Measurements from ENCODE around the gene DYNC1I1.

Gene DYNC1I1

DNA sequence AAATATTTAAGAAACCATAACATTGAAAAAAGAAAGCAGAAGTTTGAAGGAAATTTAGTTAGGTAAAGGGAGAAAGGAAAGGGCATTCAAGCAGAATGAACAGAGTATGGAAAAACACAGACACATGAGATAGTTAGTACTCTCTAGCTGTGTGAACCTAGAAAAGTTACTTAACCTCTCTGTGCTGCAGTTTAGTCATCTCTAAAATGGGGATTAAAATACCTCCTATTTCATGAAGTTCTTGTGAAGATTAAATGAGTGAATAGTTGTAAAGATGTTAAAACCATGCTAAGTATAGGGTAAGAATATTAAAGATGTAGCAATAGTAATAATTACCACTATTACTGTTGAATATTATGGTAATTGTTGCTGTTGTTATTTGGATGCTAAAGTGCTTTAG lies 279.9 kb downstream of the DYNC1I1 start:
- Mint-ChIP-seq H3K4me1 (ENCODE audit: low read depth) (no peaks in the 10 kb centered on the region), H3K9me3 (no peaks in the 10 kb centered on the region), H3K4me3 (no peak overlapping the region), H3K36me3 (ENCODE audit: low read depth) (no peaks in the 10 kb centered on the region), H3K27ac (no peak overlapping the region), H3K27me3 (peaks cover 13% of the 10 kb centered on the region)

DNA sequence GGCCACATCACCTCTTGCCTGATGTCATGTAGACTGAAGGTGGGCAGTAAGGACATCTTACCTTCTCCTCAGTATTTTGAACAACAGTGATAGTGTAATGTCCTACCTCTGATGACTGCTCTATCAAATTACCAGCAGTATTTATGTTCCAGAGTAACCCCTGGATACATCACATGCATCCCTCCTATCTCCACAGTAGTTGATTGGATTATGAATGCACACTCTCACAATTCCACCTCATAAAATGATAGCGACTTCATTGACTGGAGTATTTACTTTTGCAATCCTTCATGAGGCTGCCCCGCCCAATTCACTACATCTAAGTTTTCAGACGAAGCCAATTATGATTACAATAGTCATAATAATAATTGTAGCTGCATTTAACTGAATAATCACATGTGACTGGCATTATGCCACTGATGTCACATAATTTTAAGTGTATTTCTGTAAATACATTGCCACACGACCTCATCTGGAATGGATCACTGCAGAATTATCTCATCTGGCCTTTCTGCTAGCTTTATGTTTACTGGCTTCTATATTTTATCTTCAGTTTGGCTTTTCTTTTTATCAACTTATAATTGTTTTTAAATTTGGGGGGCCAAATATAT lies 280.6 kb downstream of the DYNC1I1 start:
- Mint-ChIP-seq H3K9me3 (no peaks in the 10 kb centered on the region), H3K27ac (no peak overlapping the region), H3K4me1 (ENCODE audit: low read depth) (no peaks in the 10 kb centered on the region), H3K4me3 (no peak overlapping the region), H3K27me3 (peaks cover 15% of the 10 kb centered on the region), H3K36me3 (ENCODE audit: low read depth) (no peaks in the 10 kb centered on the region)

DNA sequence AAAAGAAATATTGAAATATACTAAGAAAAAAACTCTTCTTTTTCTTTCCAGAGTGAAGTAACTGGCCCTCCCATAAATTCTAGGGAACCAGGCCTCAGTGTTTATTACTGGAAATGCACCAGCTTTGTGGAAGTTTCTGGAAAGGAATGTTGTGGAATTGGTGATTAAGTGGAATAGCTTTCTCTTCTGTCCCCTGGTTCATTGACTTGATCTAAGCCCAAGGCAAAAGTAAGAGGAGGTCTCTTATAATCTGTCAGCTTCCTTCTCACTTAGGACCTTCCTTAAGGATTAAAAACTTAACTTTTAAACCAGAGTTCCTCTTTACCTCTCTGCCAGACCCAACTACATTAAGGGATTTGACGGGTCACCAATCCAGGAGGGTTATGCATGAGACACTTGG lies 283.4 kb downstream of the DYNC1I1 start:
- H3K27ac Mint-ChIP-seq: no peak overlapping the region
- no peaks in the 10 kb centered on the region for H3K36me3 Mint-ChIP-seq (ENCODE audit: low read depth)
- H3K27me3 Mint-ChIP-seq: peaks cover 25% of the 10 kb centered on the region
- H3K4me3 Mint-ChIP-seq: no peak overlapping the region
- H3K9me3 Mint-ChIP-seq: no peaks in the 10 kb centered on the region
- no peaks in the 10 kb centered on the region for H3K4me1 Mint-ChIP-seq (ENCODE audit: low read depth)

DNA sequence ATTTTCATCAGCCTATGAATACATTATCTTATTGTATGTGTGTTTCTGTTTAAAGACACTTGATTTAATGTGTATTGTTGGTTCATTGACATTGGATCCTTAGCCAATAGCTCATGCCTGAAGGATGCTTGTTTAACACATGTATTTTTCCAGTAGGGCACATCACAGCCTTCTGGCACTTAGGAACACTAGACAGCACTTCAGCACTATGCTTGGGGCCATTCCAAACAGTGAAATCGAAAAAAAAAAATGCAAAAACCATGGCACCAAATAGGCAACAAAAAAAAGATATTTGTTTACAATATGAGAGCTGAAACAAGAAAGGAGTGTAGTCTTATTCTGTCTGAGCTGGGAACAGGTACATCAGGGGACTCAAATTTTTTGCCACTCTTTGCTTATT lies 286.7 kb downstream of the DYNC1I1 start:
- Mint-ChIP-seq H3K36me3 (ENCODE audit: low read depth) (no peaks in the 10 kb centered on the region), H3K27me3 (peaks cover 33% of the 10 kb centered on the region), H3K4me3 (no peak overlapping the region)

GRCh38 chr7:96061009-96061408 lies 288.7 kb downstream of the DYNC1I1 start:
- Mint-ChIP-seq H3K4me1 (ENCODE audit: low read depth) (no peaks in the 10 kb centered on the region), H3K4me3 (no peak overlapping the region), H3K27me3 (peaks cover 39% of the 10 kb centered on the region), H3K27ac (no peak overlapping the region), H3K36me3 (ENCODE audit: low read depth) (no peaks in the 10 kb centered on the region), H3K9me3 (no peaks in the 10 kb centered on the region)

More for the DNA sequence above, 286.7 kb downstream of the DYNC1I1 start:
- Mint-ChIP-seq H3K9me3 (no peaks in the 10 kb centered on the region), H3K4me1 (ENCODE audit: low read depth) (no peaks in the 10 kb centered on the region), H3K27ac (no peak overlapping the region)

DNA sequence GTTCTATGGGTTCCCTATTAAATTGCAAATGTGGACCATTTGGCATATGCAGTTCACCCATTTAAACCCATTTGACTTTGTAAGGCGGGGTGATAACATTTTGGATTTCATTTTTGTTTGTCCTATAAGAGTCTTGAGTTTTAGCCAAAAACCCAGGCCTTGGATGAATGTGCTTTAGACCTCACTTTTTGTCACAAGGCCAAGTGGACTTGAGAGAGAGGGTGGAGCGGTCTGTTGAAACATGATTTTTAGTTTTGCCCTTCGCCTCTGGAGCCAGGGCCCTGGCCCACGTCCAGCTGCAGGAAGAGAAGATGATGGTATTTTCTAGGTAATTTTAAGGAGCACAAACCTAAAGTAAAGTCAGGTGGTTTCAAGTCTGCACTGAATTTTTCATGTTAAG lies 289.5 kb downstream of the DYNC1I1 start:
- Mint-ChIP-seq H3K27me3 (peaks cover 40% of the 10 kb centered on the region), H3K36me3 (ENCODE audit: low read depth) (no peaks in the 10 kb centered on the region), H3K4me1 (ENCODE audit: low read depth) (no peaks in the 10 kb centered on the region), H3K9me3 (no peaks in the 10 kb centered on the region), H3K27ac (no peak overlapping the region), H3K4me3 (no peak overlapping the region)

DNA sequence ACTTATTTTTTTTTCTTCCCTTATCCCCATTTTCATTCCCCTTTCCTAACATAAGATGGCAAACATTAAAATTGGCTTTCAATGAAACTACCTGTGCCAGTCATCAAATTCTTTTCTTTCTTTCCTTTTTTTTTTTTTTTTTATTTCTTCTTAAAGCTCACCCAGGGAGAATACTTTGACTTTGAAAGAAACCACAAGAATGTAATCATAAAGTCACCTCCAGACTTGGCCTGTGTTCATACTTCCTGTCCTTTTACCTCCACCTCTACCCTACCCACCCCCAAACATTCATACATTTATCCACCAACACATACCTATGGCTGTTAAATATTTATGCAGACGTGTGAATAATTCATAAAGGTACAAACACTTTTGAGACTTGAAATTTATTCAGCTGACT lies 295.0 kb downstream of the DYNC1I1 start:
- Mint-ChIP-seq H3K9me3 (no peaks in the 10 kb centered on the region), H3K4me3 (no peak overlapping the region), H3K27ac (no peak overlapping the region), H3K27me3 (peaks cover 46% of the 10 kb centered on the region), H3K4me1 (ENCODE audit: low read depth) (no peaks in the 10 kb centered on the region), H3K36me3 (ENCODE audit: low read depth) (no peaks in the 10 kb centered on the region)

GRCh38 chr7:96069401-96069800 lies 297.0 kb downstream of the DYNC1I1 start:
- Mint-ChIP-seq H3K27ac (no peak overlapping the region), H3K9me3 (no peaks in the 10 kb centered on the region), H3K4me1 (ENCODE audit: low read depth) (no peaks in the 10 kb centered on the region), H3K36me3 (ENCODE audit: low read depth) (no peaks in the 10 kb centered on the region), H3K4me3 (no peak overlapping the region), H3K27me3 (peaks cover 44% of the 10 kb centered on the region)

- Mint-ChIP-seq H3K4me1 (ENCODE audit: low read depth) (peaks cover 6% of the 10 kb centered on the region), H3K27me3 (peaks cover 63% of the 10 kb centered on the region), H3K36me3 (ENCODE audit: low read depth) (no peaks in the 10 kb centered on the region), H3K4me3 (no peak overlapping the region), H3K27ac (no peak overlapping the region), H3K9me3 (no peaks in the 10 kb centered on the region)
These were observed 302.5 kb downstream of the DYNC1I1 start for GRCh38 chr7:96074871-96075270.

DNA sequence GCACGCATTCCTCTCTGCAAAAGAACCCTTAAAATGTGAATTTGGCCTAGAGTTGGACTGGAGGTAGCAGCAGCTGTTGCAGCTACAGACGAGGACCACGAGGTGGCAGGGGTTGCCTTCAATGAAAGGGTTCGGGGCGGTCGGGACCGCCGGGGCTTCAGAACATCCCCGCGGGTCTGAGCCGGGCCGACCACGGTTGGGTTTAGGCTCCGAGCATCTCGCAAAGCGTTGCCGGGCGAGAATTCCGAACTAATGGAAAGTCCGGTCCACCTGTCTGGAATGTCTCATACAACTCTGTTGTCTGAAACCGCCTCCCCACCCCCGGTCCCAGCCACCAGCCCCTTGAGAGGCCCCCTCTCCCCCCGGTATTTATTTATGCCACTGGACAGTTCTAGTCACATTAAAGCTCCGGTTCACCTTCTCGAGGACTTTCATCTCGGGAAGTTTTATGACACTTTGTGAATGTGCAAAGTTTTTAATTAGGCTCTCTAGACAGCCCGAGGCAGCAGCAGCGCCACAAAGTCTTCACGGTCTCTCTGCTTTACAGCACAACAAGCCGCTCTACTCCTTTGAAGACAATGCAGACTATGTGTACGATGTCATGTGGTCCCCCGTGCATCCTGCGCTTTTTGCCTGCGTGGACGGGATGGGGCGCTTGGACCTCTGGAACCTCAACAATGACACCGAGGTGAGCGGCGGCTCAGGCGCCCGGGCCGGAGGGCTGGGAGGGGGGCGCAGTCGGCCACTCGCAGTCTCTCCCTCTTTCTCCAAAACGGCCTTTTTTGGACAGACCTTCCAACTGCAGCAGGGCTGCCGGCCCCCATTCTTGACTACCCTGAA lies 303.4 kb downstream of the DYNC1I1 start:
- Mint-ChIP-seq H3K27ac (no peak overlapping the region), H3K9me3 (no peaks in the 10 kb centered on the region), H3K36me3 (ENCODE audit: low read depth) (no peaks in the 10 kb centered on the region), H3K4me3 (peak overlapping the region; percentile 81), H3K27me3 (peaks cover 67% of the 10 kb centered on the region), H3K4me1 (ENCODE audit: low read depth) (peaks cover 6% of the 10 kb centered on the region)

- Mint-ChIP-seq H3K4me1 (ENCODE audit: low read depth) (peaks cover 6% of the 10 kb centered on the region), H3K36me3 (ENCODE audit: low read depth) (no peaks in the 10 kb centered on the region), H3K27me3 (peaks cover 62% of the 10 kb centered on the region), H3K9me3 (no peaks in the 10 kb centered on the region), H3K4me3 (peak overlapping the region; percentile 81), H3K27ac (no peak overlapping the region)
These were observed 304.0 kb downstream of the DYNC1I1 start for GRCh38 chr7:96076350-96076707.

DNA sequence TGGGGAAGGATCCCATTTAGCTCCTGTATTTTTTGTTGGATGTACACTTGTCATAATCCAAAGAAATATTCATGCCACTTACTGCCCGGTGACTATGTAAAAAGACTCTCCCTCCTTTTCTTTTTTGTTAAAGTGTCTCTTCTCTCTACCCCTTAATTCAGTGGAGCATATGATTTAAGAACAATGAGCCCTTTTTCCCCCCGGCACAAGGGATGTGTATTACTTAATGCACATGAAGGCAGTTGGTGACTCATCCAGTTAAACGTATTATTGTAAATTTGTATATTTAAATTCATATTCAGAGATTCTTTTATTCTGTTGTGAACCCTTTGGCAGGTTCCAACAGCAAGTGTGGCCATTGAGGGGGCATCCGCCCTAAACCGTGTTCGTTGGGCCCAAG lies 307.7 kb downstream of the DYNC1I1 start:
- Mint-ChIP-seq H3K4me1 (ENCODE audit: low read depth) (peaks cover 6% of the 10 kb centered on the region), H3K27ac (no peak overlapping the region), H3K9me3 (no peaks in the 10 kb centered on the region), H3K27me3 (peaks cover 49% of the 10 kb centered on the region), H3K4me3 (no peak overlapping the region), H3K36me3 (ENCODE audit: low read depth) (no peaks in the 10 kb centered on the region)

DNA sequence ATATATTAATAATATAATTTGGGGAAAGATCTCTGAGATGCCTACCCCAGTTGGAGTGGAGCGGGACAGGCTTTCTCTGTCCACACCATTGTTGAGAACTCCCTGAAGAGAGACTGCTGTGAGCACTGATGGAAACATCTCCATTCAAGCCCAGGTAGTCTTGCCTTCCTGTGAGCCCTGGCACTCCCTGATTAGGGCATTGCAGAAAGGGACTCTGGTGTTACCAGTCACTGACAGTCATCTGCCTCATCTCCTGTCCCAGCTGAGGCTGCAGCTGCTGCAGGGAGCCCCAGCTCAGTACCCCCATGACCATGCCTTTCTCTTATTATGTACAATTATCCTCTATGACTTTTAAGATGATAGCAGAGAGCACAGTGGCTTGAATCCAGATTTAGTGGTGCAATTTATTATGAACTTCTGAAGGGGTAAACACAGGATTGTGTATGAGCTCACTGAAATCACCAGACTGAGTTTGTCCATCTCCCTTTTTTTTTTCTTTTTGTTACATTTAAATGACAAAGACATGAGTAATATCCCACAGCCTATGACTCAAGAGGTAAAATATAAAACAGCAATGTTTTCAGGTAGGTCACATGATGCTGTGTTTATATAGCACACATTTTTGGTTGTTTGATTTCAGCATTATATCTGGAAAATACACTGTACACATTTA lies 312.7 kb downstream of the DYNC1I1 start:
- Mint-ChIP-seq H3K27ac (no peak overlapping the region), H3K36me3 (ENCODE audit: low read depth) (no peaks in the 10 kb centered on the region), H3K27me3 (peaks cover 13% of the 10 kb centered on the region), H3K4me3 (no peak overlapping the region), H3K9me3 (no peaks in the 10 kb centered on the region), H3K4me1 (ENCODE audit: low read depth) (no peaks in the 10 kb centered on the region)

DNA sequence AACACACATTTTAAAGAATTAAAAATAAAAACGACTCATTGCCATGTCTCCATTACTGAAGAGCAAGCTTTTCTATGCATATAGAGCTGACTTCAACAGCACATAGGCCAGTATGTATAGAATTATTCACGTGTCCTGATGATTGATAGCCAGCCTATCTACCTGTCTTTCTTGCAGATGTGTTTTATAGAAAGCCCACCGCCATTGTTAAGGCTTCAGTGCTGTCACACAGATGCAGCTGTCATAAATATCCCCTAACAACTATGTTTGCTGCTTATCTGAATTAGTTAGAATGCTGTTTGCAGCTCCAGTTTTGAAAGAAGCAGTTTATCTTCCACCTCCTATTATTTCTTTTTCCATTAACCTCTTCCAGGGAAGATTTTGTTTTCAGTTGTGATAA lies 313.6 kb downstream of the DYNC1I1 start:
- H3K9me3 Mint-ChIP-seq: no peaks in the 10 kb centered on the region
- no peak overlapping the region for H3K4me3 Mint-ChIP-seq
- no peak overlapping the region for H3K27ac Mint-ChIP-seq
- H3K27me3 Mint-ChIP-seq: peaks cover 15% of the 10 kb centered on the region
- H3K4me1 Mint-ChIP-seq (ENCODE audit: low read depth): no peaks in the 10 kb centered on the region
- H3K36me3 Mint-ChIP-seq (ENCODE audit: low read depth): no peaks in the 10 kb centered on the region

DNA sequence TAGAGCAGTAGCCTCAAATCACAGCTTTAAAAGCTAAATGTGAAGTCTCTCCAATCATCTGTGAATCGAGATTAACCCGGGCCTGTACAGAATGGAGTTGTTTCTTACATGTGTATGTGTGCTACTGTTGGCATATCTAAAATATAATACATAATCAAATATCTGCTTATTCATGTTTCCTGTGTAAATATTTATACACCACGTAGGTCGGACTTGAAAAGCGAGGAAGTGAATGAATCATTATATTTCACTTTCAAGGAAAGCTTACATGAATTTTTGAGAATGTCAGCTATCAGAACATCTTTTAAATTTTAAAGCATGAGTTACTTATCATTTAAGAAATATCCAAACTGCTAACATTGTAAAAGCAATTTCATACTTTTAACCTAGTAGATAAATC lies 316.2 kb downstream of the DYNC1I1 start:
- peaks cover 24% of the 10 kb centered on the region for H3K27me3 Mint-ChIP-seq
- H3K4me1 Mint-ChIP-seq (ENCODE audit: low read depth): no peaks in the 10 kb centered on the region
- H3K9me3 Mint-ChIP-seq: no peaks in the 10 kb centered on the region
- H3K4me3 Mint-ChIP-seq: no peak overlapping the region
- no peaks in the 10 kb centered on the region for H3K36me3 Mint-ChIP-seq (ENCODE audit: low read depth)
- H3K27ac Mint-ChIP-seq: no peak overlapping the region

Data from stimulated activated naive CD8-positive, alpha-beta T cell treated with anti-CD3 and anti-CD28 coated beads, Interleukin-15, Interleukin-2, amounts not matched to agents 100 ng/mL and 50 ng/mL, for 24 hours (primary cell).